Measurements from ENCODE around the gene CPS1. TPM values are rescaled to one million over a fixed set of nuclear protein-coding genes. Genes with fewer than 3 reads are reported as not detected.

The CPS1 gene
- total RNA-seq, 1 experiment from 2014 or later = 14.2 TPM

DNA sequence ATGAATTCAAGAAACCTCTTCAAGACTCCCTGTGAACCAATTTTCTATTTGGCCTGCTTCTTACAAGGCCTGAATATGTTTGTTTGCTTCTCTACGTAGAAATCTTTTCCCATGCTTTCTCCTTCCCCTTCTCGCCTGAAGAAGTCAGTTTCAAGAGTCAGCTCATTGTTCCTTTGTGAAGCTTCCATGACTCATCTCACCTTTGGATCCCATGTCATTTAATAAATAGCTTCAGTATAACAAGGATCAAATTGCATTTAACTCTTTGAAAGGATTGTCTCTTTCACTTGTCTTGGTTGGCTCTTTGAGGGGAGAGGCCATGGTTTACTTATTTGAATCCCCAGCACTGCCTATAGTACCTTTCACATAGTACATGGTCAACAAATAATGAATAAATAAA, 28.4 kb downstream of the CPS1 start:
- DNase-seq = no peak
- H3K79me1 ChIP-seq (ENCODE audit: insufficient read depth, low read depth, low read length, poor library complexity, severe bottlenecking) = no peaks in the 10 kb centered on the region
- no peak overlapping the region for H2BK5ac ChIP-seq (ENCODE audit: insufficient read length, low read length)
- no peaks in the 10 kb centered on the region for H4K20me1 ChIP-seq (ENCODE audit: control insufficient read depth, insufficient read depth, insufficient read length)
- no peaks in the 10 kb centered on the region for H3K4me1 ChIP-seq (ENCODE audit: insufficient read depth, low read length)
- no peak overlapping the region for H3K4me2 ChIP-seq (ENCODE audit: insufficient read depth, insufficient read length, low read length)
- no peak overlapping the region for H3K4ac ChIP-seq (ENCODE audit: low read depth, low read length)
- no peak overlapping the region for H2AK5ac ChIP-seq (ENCODE audit: insufficient read length, low read length)
- no peaks in the 10 kb centered on the region for H3K27me3 ChIP-seq (ENCODE audit: insufficient read depth, low read length)
- Mint-ChIP-seq H3K9me3 (no peaks in the 10 kb centered on the region), H3K36me3 (ENCODE audit: insufficient read depth in 1 of 3, low read depth in 3 of 3) (no peaks in the 10 kb centered on the region), H3K27ac (peak overlapping the region in 2 of 3 experiments; percentile 2 to 6; a peak in 1 of 7 replicates), H3K4me3 (no peak overlapping the region), H3K27me3 (ENCODE audit: low read depth) (no peaks in the 10 kb centered on the region), H3K4me1 (peaks cover under 1 to 4% of the 10 kb centered on the region in 2 experiments; a peak in 2 of 4 replicates)
- no peak overlapping the region for H2BK120ac ChIP-seq (ENCODE audit: low read depth, low read length, poor library complexity, severe bottlenecking)
- H3K56ac ChIP-seq (ENCODE audit: insufficient read length, low read depth, low read length) = no peak overlapping the region
- no peak overlapping the region for H3K23ac ChIP-seq (ENCODE audit: insufficient read length, low read depth, low read length)
- H3K14ac ChIP-seq (ENCODE audit: insufficient read depth, low read length) = no peak overlapping the region
- H3K23me2 ChIP-seq (ENCODE audit: insufficient read length, low read depth, low read length, poor library complexity, severe bottlenecking) = no peaks in the 10 kb centered on the region
- H3K27ac ChIP-seq (ENCODE audit: insufficient read length, low read depth, low read length) = no peak overlapping the region
- TF ChIP-seq, protein P1, sequence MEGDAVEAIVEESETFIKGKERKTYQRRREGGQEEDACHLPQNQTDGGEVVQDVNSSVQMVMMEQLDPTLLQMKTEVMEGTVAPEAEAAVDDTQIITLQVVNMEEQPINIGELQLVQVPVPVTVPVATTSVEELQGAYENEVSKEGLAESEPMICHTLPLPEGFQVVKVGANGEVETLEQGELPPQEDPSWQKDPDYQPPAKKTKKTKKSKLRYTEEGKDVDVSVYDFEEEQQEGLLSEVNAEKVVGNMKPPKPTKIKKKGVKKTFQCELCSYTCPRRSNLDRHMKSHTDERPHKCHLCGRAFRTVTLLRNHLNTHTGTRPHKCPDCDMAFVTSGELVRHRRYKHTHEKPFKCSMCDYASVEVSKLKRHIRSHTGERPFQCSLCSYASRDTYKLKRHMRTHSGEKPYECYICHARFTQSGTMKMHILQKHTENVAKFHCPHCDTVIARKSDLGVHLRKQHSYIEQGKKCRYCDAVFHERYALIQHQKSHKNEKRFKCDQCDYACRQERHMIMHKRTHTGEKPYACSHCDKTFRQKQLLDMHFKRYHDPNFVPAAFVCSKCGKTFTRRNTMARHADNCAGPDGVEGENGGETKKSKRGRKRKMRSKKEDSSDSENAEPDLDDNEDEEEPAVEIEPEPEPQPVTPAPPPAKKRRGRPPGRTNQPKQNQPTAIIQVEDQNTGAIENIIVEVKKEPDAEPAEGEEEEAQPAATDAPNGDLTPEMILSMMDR (conservative IDR thresholded peaks at IDR 0.05) = no peak
- H2BK15ac ChIP-seq (ENCODE audit: low read depth, low read length) = no peak overlapping the region
- no peak overlapping the region for H2BK20ac ChIP-seq (ENCODE audit: low read depth, low read length, poor library complexity, severe bottlenecking)
- H3K79me2 ChIP-seq (ENCODE audit: insufficient read depth, low read length) = no peaks in the 10 kb centered on the region
- no CpG with 5 or more reads among the region's 2 CpGs for WGBS (ENCODE audit: extremely low coverage, insufficient read length, low lambda C conversion rate)
- no peak overlapping the region for H3K18ac ChIP-seq (ENCODE audit: insufficient read length, low read depth, low read length)
- H3K9me3 ChIP-seq (ENCODE audit: control insufficient read depth, low read depth, low read length) = no peaks in the 10 kb centered on the region
- H3K9ac ChIP-seq (ENCODE audit: extremely low read depth, insufficient read length, low read length) = no peak overlapping the region
- H2AFZ ChIP-seq (ENCODE audit: low read length) = no peak overlapping the region
- no peak overlapping the region for H4K8ac ChIP-seq (replicated peaks; ENCODE audit: insufficient read length, low read depth, low read length)
- H4K5ac ChIP-seq (ENCODE audit: insufficient read length, low read depth, low read length) = no peak overlapping the region
- no peak overlapping the region for H3T11ph ChIP-seq (ENCODE audit: low read length)
- no peak overlapping the region for H2BK12ac ChIP-seq (ENCODE audit: insufficient read length, low read depth, low read length)
- H4K91ac ChIP-seq (ENCODE audit: insufficient read length, low read depth, low read length) = no peak overlapping the region

Measured in H9 (cell line).